NCI-H82 treated with DMSO at 0.1 percent for 48 hours (cell line): ENCODE measurements around the gene PDF.
A peak's percentile ranks its signal among the peaks of the same experiment; 100 is the strongest.
"Not testable (repeated sequence)": the region's sequence is repeated elsewhere in the genome, so short reads cannot be mapped to it uniquely, and the experiment has no call there.

ENCODE experiments used
- DNase-seq: peaks from one replicate; lab custom pipeline; 2025; ENCODE audit not compliant: unreplicated experiment; lab: John Stamatoyannopoulos, UW

The PDF gene, protein sequence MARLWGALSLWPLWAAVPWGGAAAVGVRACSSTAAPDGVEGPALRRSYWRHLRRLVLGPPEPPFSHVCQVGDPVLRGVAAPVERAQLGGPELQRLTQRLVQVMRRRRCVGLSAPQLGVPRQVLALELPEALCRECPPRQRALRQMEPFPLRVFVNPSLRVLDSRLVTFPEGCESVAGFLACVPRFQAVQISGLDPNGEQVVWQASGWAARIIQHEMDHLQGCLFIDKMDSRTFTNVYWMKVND

DNA sequence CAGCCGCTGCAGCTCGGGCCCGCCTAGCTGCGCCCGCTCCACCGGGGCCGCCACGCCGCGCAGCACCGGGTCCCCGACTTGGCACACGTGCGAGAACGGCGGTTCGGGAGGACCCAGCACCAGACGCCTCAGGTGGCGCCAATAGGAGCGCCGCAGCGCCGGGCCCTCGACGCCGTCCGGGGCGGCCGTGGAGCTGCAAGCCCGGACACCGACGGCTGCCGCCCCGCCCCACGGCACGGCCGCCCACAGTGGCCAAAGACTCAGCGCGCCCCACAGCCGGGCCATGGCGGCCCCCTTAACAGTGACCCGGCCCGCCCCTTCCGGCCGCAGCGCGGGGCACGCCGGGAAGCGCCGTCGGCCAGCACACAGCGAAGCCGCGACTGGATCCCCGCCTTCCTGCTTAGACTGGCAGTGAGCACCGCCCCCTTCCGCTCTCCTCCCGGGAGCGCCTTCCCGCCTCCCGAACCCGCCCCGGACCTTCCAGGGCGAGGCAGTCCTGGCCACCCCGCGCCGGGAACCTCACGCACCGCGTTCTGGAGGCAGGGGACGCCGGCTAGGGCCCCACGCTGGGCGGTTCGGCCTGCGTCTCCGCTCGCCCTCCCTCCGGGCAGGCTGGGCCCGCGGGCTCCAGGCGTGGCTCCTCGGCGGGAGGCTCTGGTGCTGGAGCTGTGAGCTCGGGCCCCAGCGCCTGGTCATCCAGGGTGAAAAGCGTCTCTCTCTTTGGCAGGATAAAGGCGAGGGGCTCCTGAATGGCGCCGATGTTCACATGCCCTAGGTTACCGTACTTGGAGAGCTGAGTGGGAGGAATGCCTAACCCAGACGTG lies at the start of gene PDF:
Gene PDF (minus strand): TSS at position 303 of the 824 bp plus-strand sequence. CDS start 18 bp downstream, at position 285.
- peak; percentile 73 for DNase-seq

- DNase-seq: no peak
These were observed 48.4 kb upstream of the PDF start for GRCh38 chr16:69378760-69379159.

GRCh38 chr16:69378036-69378435 lies 47.6 kb upstream of the PDF start:
- no peak for DNase-seq

DNA sequence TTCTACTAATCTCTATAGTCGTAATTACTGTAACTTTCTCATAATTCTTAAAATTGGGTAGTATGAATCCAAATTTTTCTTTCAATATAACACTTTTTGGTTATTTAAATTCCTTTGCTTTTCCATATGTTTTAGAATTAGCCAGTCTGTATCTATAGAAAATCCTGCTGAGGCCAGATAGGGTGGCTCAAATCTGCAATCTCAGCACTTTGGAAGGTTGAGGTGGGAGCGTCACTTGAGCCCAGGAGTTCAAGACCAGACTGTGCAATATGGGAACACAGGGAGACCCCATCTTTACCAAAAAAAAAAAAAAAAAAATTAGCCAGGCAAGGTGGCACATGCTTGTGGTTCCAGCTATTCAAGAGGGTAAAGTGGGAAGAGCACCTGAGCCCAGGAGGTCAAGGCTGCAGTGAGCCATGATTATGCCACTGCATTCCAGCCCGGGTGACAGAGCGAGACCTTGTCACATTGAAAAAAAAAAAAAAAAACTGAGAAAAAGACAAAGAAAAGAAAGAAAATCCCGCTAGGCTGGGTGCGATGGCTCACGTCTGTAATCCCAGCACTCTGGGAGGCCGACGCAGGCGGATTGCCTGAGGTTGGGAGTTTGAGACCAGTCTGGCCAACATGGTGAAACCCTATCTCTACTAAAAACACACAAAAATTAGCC lies 46.1 kb upstream of the PDF start:
- DNase-seq: no peak

GRCh38 chr16:69373019-69373418 lies 42.6 kb upstream of the PDF start:
- no peak for DNase-seq

GRCh38 chr16:69371564-69371963 lies 41.2 kb upstream of the PDF start:
- no peak for DNase-seq

DNA sequence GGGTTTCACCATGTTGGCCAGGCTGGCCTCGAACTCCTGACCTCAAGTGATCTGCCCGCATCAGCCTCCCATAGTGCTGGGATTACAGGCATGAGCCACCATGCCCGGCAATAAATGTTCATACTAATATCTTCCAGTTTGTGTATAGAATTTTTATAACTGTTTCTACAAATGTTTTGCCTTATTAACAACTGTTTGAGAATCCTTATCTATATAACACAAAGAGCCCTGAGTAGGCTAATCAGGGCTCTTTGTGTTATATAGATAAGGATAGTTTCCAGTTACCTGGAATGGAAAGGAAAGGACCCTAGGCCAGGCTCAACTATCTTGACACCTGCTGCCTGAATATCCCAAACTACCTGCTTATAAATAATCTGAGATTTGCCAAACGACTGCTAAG lies 38.5 kb upstream of the PDF start:
- DNase-seq: no peak

GRCh38 chr16:69367980-69368379 lies 37.6 kb upstream of the PDF start:
- no peak for DNase-seq

- DNase-seq: no peak
These were observed 36.0 kb upstream of the PDF start for GRCh38 chr16:69366431-69366830.

DNA sequence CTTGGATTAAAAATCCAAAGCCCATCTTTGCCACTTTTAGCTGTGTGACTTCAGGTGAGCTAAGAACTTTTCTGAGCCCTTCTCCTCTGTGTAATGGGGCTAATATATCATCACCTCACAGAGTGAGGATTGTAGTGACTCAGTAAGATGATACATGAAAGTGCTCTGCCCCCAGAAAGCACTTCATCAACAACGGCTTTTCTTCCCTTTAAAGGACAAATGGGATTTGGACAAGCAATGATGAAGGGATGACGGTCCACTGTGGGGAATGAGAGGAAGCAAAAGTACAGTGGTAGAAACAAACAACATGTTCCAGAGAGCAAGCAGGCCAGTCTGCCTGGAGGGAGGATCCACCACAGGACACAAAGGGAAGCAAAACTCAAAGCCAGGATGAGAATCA lies 35.5 kb upstream of the PDF start:
- no peak for DNase-seq

GRCh38 chr16:69364088-69364487 lies 33.7 kb upstream of the PDF start:
- no peak for DNase-seq

GRCh38 chr16:69363281-69363717 lies 32.9 kb upstream of the PDF start:
- DNase-seq: no peak

DNA sequence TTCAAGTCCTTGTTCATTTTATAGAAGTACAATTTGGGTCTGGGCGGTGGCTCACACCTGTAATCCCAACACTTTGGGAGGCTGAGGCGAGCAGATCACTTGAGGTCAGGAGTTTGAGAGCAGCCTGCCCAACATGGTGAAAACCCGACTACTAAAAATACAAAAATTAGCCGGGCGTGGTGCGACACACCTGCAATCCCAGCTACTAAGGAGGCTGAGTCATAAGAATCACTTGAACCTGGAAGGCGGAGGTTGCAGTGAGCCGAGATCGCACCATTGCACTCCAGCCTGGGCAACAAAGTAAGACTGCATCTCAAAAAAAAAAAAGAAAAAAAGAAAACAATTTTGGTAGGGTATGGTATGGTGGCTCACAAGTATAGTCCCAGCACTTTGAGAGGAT lies 29.7 kb upstream of the PDF start:
- DNase-seq: not testable (repeated sequence)

GRCh38 chr16:69351309-69352027 lies 21.1 kb upstream of the PDF start, which contains the start of gene TMED6:
TSS of gene TMED6 (minus strand) at chr16:69351786. CDS start at chr16:69351753, 33 bp downstream.
- DNase-seq: no peak

DNA sequence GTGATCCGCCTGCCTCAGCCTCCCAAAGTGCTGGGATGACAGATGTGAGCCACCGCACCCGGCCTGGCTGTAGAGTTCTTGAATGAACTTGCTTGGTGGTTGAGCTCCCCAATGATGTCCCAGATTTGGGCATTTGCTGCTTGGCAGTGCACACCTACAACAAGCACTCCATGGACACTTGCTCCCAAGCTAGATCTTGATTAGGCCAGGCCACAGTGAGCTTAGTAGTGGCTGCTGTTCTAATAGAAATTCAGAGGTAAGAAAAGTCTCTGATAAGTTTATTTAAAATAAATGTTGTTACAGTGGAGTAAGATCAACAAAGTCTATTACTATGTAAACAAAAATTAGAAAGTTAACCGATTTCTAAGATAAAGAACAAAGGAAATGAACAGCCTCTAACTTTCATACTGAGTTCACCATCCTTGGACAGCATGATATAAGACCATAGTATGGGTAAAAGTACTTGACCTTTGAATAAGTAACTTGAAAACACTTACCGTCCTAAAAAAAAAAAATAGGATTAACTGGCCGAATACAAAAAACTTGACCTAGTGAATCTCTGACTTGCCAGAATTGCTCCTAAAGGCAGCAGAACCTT lies 20.2 kb upstream of the PDF start:
- DNase-seq: no peak

DNA sequence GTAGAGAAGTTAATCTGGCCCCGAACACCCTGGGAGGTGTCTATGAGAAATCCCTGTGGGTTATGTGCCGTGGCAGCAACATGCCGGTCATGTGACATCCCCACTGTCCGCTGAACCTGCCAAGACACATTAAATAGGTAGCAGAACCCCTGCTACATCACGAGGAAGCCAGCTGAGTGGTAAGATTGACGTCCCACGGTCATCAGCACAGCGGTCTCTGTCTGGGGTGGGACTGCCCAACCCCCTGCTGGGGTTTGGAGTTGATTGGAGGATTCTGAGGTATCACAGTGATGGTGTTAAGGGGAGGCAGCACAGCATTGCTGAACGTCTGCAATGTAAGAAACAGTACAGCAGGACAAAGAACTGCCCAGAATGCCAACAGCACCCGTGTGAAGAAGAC lies 19.1 kb upstream of the PDF start:
- DNase-seq: no peak

GRCh38 chr16:69348222-69348621 lies 17.8 kb upstream of the PDF start:
- DNase-seq: no peak

GRCh38 chr16:69346683-69347082 lies 16.3 kb upstream of the PDF start:
- no peak for DNase-seq

DNA sequence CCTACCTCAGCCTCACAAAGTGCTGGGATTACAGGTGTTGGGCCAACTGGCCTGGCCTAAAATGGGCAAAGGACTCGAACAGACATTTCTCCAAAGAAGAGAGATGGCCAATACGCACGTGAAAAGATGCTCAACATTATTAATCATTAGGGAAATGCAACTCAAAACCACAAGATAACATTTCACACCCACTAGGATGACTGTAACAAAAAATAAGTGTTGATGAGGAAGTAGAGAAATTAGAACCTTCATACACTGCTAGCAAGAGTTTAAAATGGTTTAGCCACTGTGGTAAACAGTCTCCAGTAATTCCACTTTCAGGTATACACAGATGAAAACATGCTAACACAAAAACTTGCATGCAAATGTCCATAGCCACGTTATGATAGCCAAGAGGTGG lies 15.5 kb upstream of the PDF start:
- DNase-seq: no peak

- DNase-seq: no peak
These were observed 13.8 kb upstream of the PDF start for GRCh38 chr16:69344171-69344570.
